SK-N-SH (cell line): ENCODE results near the gene IFITM5. TPM values are rescaled to one million over a fixed set of nuclear protein-coding genes. Genes with fewer than 3 reads are reported as not detected.

Source experiments
- CTCF ChIA-PET: fragments of 300-600, 350-600 bp; formaldehyde crosslinking; extraction: SDS; loops from one replicate; lab custom pipeline; 2021; lab: Yijun Ruan, JAX
- POLR2A ChIA-PET: fragments of 350-600 bp; sonication (Branson Sonifier 250); formaldehyde crosslinking; extraction: SDS; loops from one replicate; lab custom pipeline; 2020; ENCODE audit warnings: antibody characterized with exemption, inconsistent platforms; lab: Yijun Ruan, JAX
- DNase-seq: peaks from one replicate; pipeline ENCODE4 v3.0.0; 2012
- H2AFZ ChIP-seq: fragments of 200-600 bp; sonication (generic); 2 replicates; pipeline ENCODE4 v1.8.1; 2016; ENCODE audit warnings: antibody characterized with exemption, mild to moderate bottlenecking, low read depth
- H3F3A ChIP-seq: fragments of 200-600 bp; sonication (generic); replicated peaks from 2 replicates; pipeline ENCODE3; 2016; ENCODE audit warnings: antibody characterized with exemption, mild to moderate bottlenecking; ENCODE audit not compliant: insufficient read depth
- H3K27ac ChIP-seq, 2 experiments: fragments of 200-500 bp in 1 of 2; fragments of 200-600 bp in 1 of 2; sonication (Bioruptor generic) in 1 of 2; sonication (generic), shearing (Covaris generic) in 1 of 2; 2 replicates each; pipeline versions ENCODE4 v1.5.1 to v1.6.1; 2014 to 2016; ENCODE audit warnings: low read depth in 2 of 2, inconsistent platforms in 1 of 2, low read length in 1 of 2, mild to moderate bottlenecking in 1 of 2, mixed read lengths in 1 of 2
- H3K27me3 ChIP-seq: fragments of 200-600 bp; sonication (generic), shearing (Covaris generic); 2 replicates; pipeline ENCODE4 v1.6.1; 2016; ENCODE audit warnings: mixed run types; ENCODE audit not compliant: insufficient read depth
- H3K36me3 ChIP-seq, 2 experiments: fragments of 200-500 bp in 1 of 2; fragments of 200-600 bp in 1 of 2; sonication (Bioruptor generic) in 1 of 2; sonication (generic) in 1 of 2; replicated peaks in 1 of 2; 2 replicates each; pipeline versions ENCODE3 to v1.5.1; 2014 to 2016; ENCODE audit warnings: low read length in 1 of 2, mild to moderate bottlenecking in 1 of 2; ENCODE audit not compliant: insufficient read depth in 2 of 2, control insufficient read depth in 1 of 2
- H3K4me1 ChIP-seq, 2 experiments: fragments of 200-500 bp in 1 of 2; fragments of 200-600 bp in 1 of 2; sonication (Bioruptor generic) in 1 of 2; sonication (generic), shearing (Covaris generic) in 1 of 2; 2 replicates each; pipeline versions ENCODE4 v1.5.1 to v1.6.1; 2014 to 2016; ENCODE audit warnings: low read depth in 1 of 2, low read length in 1 of 2, mixed run types in 1 of 2; ENCODE audit not compliant: insufficient read depth in 2 of 2, control insufficient read depth in 1 of 2
- H3K4me2 ChIP-seq: fragments of 200-600 bp; sonication (generic), shearing (Covaris generic); 2 replicates; pipeline ENCODE4 v1.6.1; 2017; ENCODE audit warnings: mixed run types
- H3K4me3 ChIP-seq, 2 experiments: fragments of 200-500 bp in 1 of 2; fragments of 200-600 bp in 1 of 2; sonication (Bioruptor generic) in 1 of 2; sonication (generic), shearing (Covaris generic) in 1 of 2; 2 replicates each; pipeline versions ENCODE4 v1.5.1 to v1.8.1; 2014 to 2016; ENCODE audit warnings: low read depth in 2 of 2, inconsistent platforms in 1 of 2, low read length in 1 of 2, mild to moderate bottlenecking in 1 of 2, mixed read lengths in 1 of 2, moderate library complexity in 1 of 2
- H3K79me2 ChIP-seq: fragments of 200-600 bp; sonication (generic); 2 replicates; pipeline ENCODE4 v1.8.1; 2017; ENCODE audit warnings: mild to moderate bottlenecking; ENCODE audit not compliant: insufficient read depth
- H3K9ac ChIP-seq: fragments of 200-600 bp; sonication (generic); 2 replicates; pipeline ENCODE4 v1.6.1; 2017; ENCODE audit warnings: mixed run types
- H3K9me2 ChIP-seq: fragments of 200-600 bp; sonication (generic); 2 replicates; pipeline ENCODE4 v1.6.1; 2017; ENCODE audit warnings: mixed run types
- H3K9me3 ChIP-seq: fragments of 200-600 bp; sonication (generic); 2 replicates; pipeline ENCODE4 v1.6.1; 2017; ENCODE audit warnings: mixed run types, mild to moderate bottlenecking, moderate library complexity
- H4K20me1 ChIP-seq: fragments of 200-600 bp; sonication (generic); 2 replicates; pipeline ENCODE4 v1.6.1; 2017; ENCODE audit warnings: mild to moderate bottlenecking, mixed run types; ENCODE audit not compliant: insufficient read depth
- CHD2 ChIP-seq: fragments of 150-350 bp; IDR thresholded peaks from 2 replicates; pipeline ENCODE4 v1.6.1; 2018; ENCODE audit warnings: low read length; ENCODE audit not compliant: partially characterized antibody
- MEF2A ChIP-seq: IDR thresholded peaks from 2 replicates; pipeline ENCODE4 v1.4.0; 2012; ENCODE audit warnings: low read depth, borderline replicate concordance
- NFIC ChIP-seq: IDR thresholded peaks from 2 replicates; pipeline ENCODE4 v1.4.0; 2012; ENCODE audit warnings: borderline replicate concordance
- NRF1 ChIP-seq: IDR thresholded peaks from 2 replicates; pipeline ENCODE4 v1.6.1; 2012; ENCODE audit warnings: low read depth, mild to moderate bottlenecking, low read length
- POLR2AphosphoS5 ChIP-seq: IDR thresholded peaks from 2 replicates; pipeline ENCODE4 v1.6.1; 2012; ENCODE audit warnings: low read depth, low read length
- RAD21 ChIP-seq: IDR thresholded peaks from 2 replicates; pipeline ENCODE4 v1.6.1; 2012; ENCODE audit warnings: mild to moderate bottlenecking, low read length
- RCOR1 ChIP-seq: fragments of 150-350 bp; IDR thresholded peaks from 2 replicates; pipeline ENCODE4 v1.6.1; 2017; ENCODE audit warnings: antibody characterized with exemption, low read length
- REST ChIP-seq: IDR thresholded peaks from 2 replicates; pipeline ENCODE4 v1.6.1; 2012; ENCODE audit warnings: mild to moderate bottlenecking, low read depth, low read length, moderate library complexity
- SIN3A ChIP-seq: IDR thresholded peaks from 2 replicates; pipeline ENCODE4 v1.6.1; 2012; ENCODE audit warnings: low read depth, mild to moderate bottlenecking, low read length, moderate library complexity, borderline replicate concordance
- TAF1 ChIP-seq: IDR thresholded peaks from 2 replicates; pipeline ENCODE4 v1.6.1; 2012; ENCODE audit warnings: low read depth, mild to moderate bottlenecking, low read length, moderate library complexity, borderline replicate concordance
- TCF12 ChIP-seq: IDR thresholded peaks from 2 replicates; pipeline ENCODE4 v1.4.0; 2012
- TEAD4 ChIP-seq: IDR thresholded peaks from 2 replicates; pipeline ENCODE4 v1.4.0; 2012; ENCODE audit warnings: mild to moderate bottlenecking, borderline replicate concordance; ENCODE audit not compliant: insufficient read depth
- USF1 ChIP-seq: IDR thresholded peaks from 2 replicates; pipeline ENCODE4 v1.4.0; 2012; ENCODE audit warnings: low read depth, borderline replicate concordance
- YY1 ChIP-seq: IDR thresholded peaks from 2 replicates; pipeline ENCODE4 v1.4.0; 2012; ENCODE audit warnings: low read depth, mild to moderate bottlenecking
- WGBS: methylation state at CpG from one replicate; pipeline ENCODE4 v1.1.6; 2017; ENCODE audit warnings: low lambda C conversion rate; 5-methylcytosine and 5-hydroxymethylcytosine counted together
- polyA plus RNA-seq, 3 experiments: library from polyadenylated mRNA; depleted of rRNA; stranded (reverse); fragments of >200 nt; gene quantifications; 2 replicates each; pipeline ENCODE4 v1.2.3, GENCODE V29; 2012
- TF ChIP-seq, protein P1 (sequence below): IDR thresholded peaks from 2 replicates; pipeline ENCODE4 v1.4.0; 2012; ENCODE audit warnings: low read depth

The IFITM5 gene
- polyA plus RNA-seq, 1 of the 3 experiments (the other 2 are of a cell fraction): not detected

- H3K79me2 ChIP-seq: no peaks in the 10 kb centered on the region
- H3K27ac ChIP-seq: no peak overlapping the region
- no peak overlapping the region for H3K4me2 ChIP-seq
- no peaks in the 10 kb centered on the region for H3K9me3 ChIP-seq
- DNase-seq: no peak
- no peak overlapping the region for H3K9ac ChIP-seq
- H3K27me3 ChIP-seq: no peaks in the 10 kb centered on the region; the same call in 1 of the 2 replicates
- H4K20me1 ChIP-seq: no peaks in the 10 kb centered on the region
- WGBS: 69% methylated on average over 5 of the region's 5 CpGs
- no peak overlapping the region for H2AFZ ChIP-seq
- H3K4me1 ChIP-seq: no peaks in the 10 kb centered on the region
- CTCF ChIA-PET: interaction anchor here (0.7 kb wide), 1 partner anchor 15 kb away, joined by 3 read pairs; no protein-coding TSS in a partner anchor
- no peak for TF ChIP-seq RCOR1
- no peak for TF ChIP-seq SIN3A
- no peak for TF ChIP-seq TCF12
- TF ChIP-seq NFIC: no peak
- no peak for TF ChIP-seq CHD2
- no peak for TF ChIP-seq RAD21
- TF ChIP-seq REST: no peak
- TF ChIP-seq, protein P1, sequence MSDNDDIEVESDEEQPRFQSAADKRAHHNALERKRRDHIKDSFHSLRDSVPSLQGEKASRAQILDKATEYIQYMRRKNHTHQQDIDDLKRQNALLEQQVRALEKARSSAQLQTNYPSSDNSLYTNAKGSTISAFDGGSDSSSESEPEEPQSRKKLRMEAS: no peak
- no peak for TF ChIP-seq POLR2AphosphoS5
- no peak for TF ChIP-seq NRF1
- H3K9me2 ChIP-seq: no peaks in the 10 kb centered on the region; the same call in 1 of the 2 replicates
- POLR2A ChIA-PET: no interaction called here
- H3F3A ChIP-seq: no peaks in the 10 kb centered on the region
- no peak overlapping the region for H3K4me3 ChIP-seq
- no peaks in the 10 kb centered on the region for H3K36me3 ChIP-seq
These were observed 41.5 kb upstream of the IFITM5 start for GRCh38 chr11:340539-341512.

GRCh38 chr11:339963-340362 lies 40.6 kb upstream of the IFITM5 start:
- no peaks in the 10 kb centered on the region for H4K20me1 ChIP-seq
- TF ChIP-seq NRF1 (no peak), TAF1 (no peak), YY1 (no peak), TEAD4 (no peak), MEF2A (no peak), POLR2AphosphoS5 (no peak), USF1 (no peak), RAD21 (no peak), REST (no peak), NFIC (no peak)
- TF ChIP-seq, all 33 proteins: peak for 0
- H3K9me3 ChIP-seq: no peaks in the 10 kb centered on the region
- no peaks in the 10 kb centered on the region for H3F3A ChIP-seq
- no peak overlapping the region for H3K27ac ChIP-seq
- no peak for DNase-seq
- 88% methylated on average over 2 of the region's 2 CpGs for WGBS
- ChIA-PET POLR2A (no interaction called here), CTCF (interaction anchor here (0.6 to 1.5 kb wide), 4 partner anchors 16 to 165 kb away, joined by 3 to 5 read pairs (median 4); no protein-coding TSS in a partner anchor)
- no peaks in the 10 kb centered on the region; the same call in 1 of the 2 replicates for H3K9me2 ChIP-seq
- no peak overlapping the region for H3K4me3 ChIP-seq
- no peak overlapping the region for H3K4me2 ChIP-seq
- no peaks in the 10 kb centered on the region for H3K79me2 ChIP-seq
- no peaks in the 10 kb centered on the region for H3K36me3 ChIP-seq
- no peak overlapping the region for H3K9ac ChIP-seq
- no peak overlapping the region for H2AFZ ChIP-seq
- H3K4me1 ChIP-seq: no peaks in the 10 kb centered on the region
- H3K27me3 ChIP-seq: no peaks in the 10 kb centered on the region; the same call in 1 of the 2 replicates
